HG02678 (cell line): ENCODE data around the gene KCNG2.

Experiments used
- ATAC-seq: cut with Tn5 transposase; IDR thresholded peaks from one replicate; pipeline ENCODE4 v1.9.1; 2021; ENCODE audit warnings: mild to moderate bottlenecking, moderate library complexity; ENCODE audit not compliant: unreplicated experiment

The KCNG2 gene

GRCh38 chr18:79948719-79949411 lies 151.1 kb downstream of the KCNG2 start:
- ATAC-seq, result no peak
